SK-N-MC (cell line): ENCODE results near the gene HDAC1.

Experiments
- EZH2 ChIP-seq: fragments of 200-600 bp; sonication (generic); IDR thresholded peaks from one replicate; pipeline ENCODE4 v1.6.1; 2017; ENCODE audit warnings: antibody characterized with exemption
- FOXP2 ChIP-seq: optimal IDR thresholded peaks from 2 replicates; pipeline ENCODE3; 2011; ENCODE audit warnings: mild to moderate bottlenecking, moderate library complexity; ENCODE audit not compliant: insufficient read depth; ENCODE audit errors: extremely low read length, control extremely low read depth
- POLR2AphosphoS5 ChIP-seq: IDR thresholded peaks from 2 replicates; pipeline ENCODE4 v1.6.1; 2012; ENCODE audit warnings: mild to moderate bottlenecking, low read depth, low read length, borderline replicate concordance

DNA sequence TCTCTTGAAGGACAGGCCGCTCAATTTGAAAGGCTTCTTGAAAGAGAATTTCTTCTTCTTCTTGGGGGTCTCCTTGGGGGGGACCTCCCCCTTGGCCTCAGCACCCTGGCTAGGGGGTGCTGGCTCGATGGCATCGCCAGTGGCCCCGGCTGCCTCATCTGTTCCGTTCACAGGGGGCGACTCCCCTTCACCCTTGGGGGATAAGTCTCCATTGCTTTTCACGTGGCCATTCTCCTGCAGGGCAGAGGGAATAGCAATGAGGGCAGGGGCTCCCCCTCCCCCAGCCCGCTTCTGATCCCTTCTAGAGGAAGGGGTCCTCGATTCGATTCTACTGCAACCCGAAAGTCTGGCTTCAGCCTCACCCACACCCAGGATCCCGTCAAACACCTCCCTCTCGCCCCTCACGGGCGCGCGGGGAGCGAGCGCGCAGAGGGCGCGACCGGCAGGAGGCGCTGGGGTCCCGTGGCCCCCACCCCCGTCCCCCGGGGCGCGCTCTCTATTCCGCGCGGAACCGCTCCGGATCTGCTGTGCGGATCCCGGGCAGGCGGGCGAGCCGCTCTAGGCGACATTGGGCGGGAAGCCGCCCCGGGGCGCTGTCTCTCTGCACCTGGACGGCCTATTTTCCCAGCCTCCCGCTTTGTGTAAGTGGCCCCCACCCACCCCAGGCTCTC lies 43.1 kb downstream of the HDAC1 start:
- TF ChIP-seq POLR2AphosphoS5 (no peak; the same call in 1 of the 2 replicates), EZH2 (no peak), FOXP2 (no peak)
